H7 (cell line): Measurements from ENCODE around the gene UPP1. TPM values are rescaled to one million over a fixed set of nuclear protein-coding genes. Genes with fewer than 3 reads are reported as not detected.
"Not testable (repeated sequence)": the region's sequence is repeated elsewhere in the genome, so short reads cannot be mapped to it uniquely, and the experiment has no call there.

Experiments used
- DNase-seq: peaks from one replicate; pipeline ENCODE4 v3.0.0; 2012
- H3K27me3 ChIP-seq: 2 replicates; pipeline ENCODE4 v1.6.0; 2011; ENCODE audit warnings: mild to moderate bottlenecking, low read length; ENCODE audit not compliant: control insufficient read depth, insufficient read depth
- H3K36me3 ChIP-seq: replicated peaks from 2 replicates; pipeline ENCODE4 v1.5.1; 2011; ENCODE audit warnings: low read length; ENCODE audit not compliant: control insufficient read depth, insufficient read depth
- H3K4me3 ChIP-seq: 2 replicates; pipeline ENCODE4 v1.5.1; 2011; ENCODE audit warnings: low read depth, mild to moderate bottlenecking, control low read depth, low read length, moderate library complexity; ENCODE audit not compliant: insufficient read depth
- total RNA-seq: library from RNA; depleted of rRNA; stranded (reverse); fragments of >200 nt; shearing (Covaris generic); gene quantifications from 2 replicates; pipeline ENCODE4 v1.2.3, GENCODE V29; 2014

Gene UPP1
- total RNA-seq, 1 experiment from 2014 or later: 46.1 TPM

GRCh38 chr7:48074204-48074654 is 14.8 kb upstream of the UPP1 start:
- no peaks in the 10 kb centered on the region for H3K36me3 ChIP-seq
- H3K4me3 ChIP-seq: no peak overlapping the region
- no peaks in the 10 kb centered on the region for H3K27me3 ChIP-seq
- DNase-seq: no peak

DNA sequence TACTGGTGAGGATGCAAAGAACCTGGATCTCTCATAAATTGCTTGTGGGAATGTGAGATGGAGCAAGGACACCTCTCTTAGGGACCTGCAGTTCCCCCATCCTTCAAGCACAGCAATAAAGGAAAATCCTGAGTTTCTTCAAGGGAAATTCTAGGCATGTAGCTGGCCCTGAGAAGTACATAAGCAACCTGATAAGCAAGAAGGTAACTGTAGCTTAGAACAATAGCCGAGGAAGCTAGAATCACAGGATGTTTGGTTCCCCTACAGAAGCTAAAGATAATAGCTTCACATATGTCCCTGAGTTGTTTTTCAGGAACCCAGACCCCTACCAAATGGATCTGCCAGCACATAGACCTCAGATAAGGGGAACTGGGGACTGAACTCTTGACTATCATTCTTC is 11.6 kb upstream of the UPP1 start:
- no peaks in the 10 kb centered on the region for H3K27me3 ChIP-seq
- no peak for DNase-seq
- no peak overlapping the region for H3K4me3 ChIP-seq
- no peaks in the 10 kb centered on the region for H3K36me3 ChIP-seq

- H3K27me3 ChIP-seq: no peaks in the 10 kb centered on the region
- no peak overlapping the region for H3K4me3 ChIP-seq
- no peaks in the 10 kb centered on the region for H3K36me3 ChIP-seq
- no peak for DNase-seq
Measured at GRCh38 chr7:48078470-48078869, 10.6 kb upstream of the UPP1 start.

DNA sequence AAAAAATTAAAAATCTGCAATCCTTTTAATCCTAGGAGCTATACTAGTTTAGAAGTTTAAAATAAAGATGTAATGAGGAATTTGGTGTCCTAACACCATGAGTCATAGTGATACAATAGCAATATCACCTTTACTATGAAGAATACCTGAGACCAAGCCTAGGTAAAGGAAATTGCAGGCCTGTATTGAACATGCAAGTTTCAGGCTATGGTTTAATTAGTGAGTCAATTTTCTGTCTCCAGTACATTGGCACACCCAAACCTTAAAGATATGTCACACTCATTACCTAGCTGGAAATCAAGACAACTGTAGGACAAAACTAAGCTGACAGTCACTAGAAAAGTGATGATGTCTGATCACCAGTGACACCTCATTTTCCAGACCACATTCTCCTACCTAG is 6.7 kb upstream of the UPP1 start:
- not testable (repeated sequence) for DNase-seq, H3K4me3 ChIP-seq, H3K27me3 ChIP-seq, H3K36me3 ChIP-seq

DNA sequence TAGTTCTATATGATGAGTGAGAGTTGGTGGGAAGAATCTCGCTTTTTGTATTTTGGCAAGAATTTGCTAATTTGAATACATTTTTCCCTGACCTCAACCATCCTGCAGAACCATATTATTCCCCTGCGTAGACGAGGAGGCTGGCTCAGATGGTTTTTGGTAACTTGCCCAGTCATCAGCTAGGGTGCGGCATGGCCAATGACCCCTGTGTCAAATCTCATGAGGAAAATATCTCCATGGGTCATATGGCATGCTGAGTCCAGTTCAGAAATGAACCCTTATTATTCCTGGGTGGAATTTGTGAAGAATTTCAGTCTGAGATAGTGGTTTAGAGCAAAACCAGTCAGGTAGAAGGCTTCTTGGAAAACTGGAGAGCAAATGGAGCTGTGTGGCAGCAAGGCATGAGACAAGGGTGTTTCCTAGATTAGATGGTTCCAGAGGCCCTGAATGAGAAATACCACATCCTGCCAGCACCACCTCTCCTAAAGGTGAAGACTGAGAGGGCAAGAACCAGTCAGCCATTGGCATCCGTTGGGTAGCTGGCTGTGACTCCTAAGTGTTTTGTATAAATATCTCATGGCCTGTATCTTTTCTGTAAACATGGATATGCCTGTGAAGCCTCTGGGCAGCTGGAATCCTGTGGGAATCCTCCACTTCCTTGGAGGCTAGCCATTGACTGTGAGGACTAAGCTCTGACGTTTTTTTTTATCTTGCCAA is 5.8 kb upstream of the UPP1 start:
- no peak for DNase-seq
- Histone ChIP-seq H3K27me3 (no peaks in the 10 kb centered on the region), H3K36me3 (no peaks in the 10 kb centered on the region), H3K4me3 (no peak overlapping the region)

- no peak for DNase-seq
- H3K36me3 ChIP-seq: no peaks in the 10 kb centered on the region
- H3K4me3 ChIP-seq: no peak overlapping the region
- H3K27me3 ChIP-seq: no peaks in the 10 kb centered on the region
Measured at GRCh38 chr7:48084727-48085432, 4.2 kb upstream of the UPP1 start.

GRCh38 chr7:48085433-48085791 is 3.7 kb upstream of the UPP1 start:
- no peaks in the 10 kb centered on the region for H3K27me3 ChIP-seq
- H3K4me3 ChIP-seq: no peak overlapping the region
- no peaks in the 10 kb centered on the region for H3K36me3 ChIP-seq
- no peak for DNase-seq

DNA sequence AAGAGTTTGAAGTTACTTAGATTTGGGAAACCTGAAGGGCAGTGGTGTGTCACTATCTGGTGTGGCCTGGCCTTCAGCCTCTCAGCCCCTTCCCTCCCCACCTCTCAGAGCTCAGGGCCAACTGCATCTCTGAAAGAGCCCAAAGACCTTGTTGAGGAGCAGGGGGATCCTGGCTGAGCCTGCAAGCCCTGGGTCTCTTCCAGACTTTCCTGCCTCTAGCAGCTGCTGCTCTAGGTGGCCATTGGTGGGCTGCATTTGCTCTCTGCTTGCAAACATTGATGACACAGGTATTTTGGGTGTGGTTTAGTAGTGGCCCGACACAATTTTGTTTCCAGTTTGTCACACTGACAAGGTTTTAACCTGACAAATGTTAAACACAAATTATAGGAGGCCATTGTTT is 3.1 kb upstream of the UPP1 start:
- no peak for DNase-seq
- no peak overlapping the region for H3K4me3 ChIP-seq
- H3K27me3 ChIP-seq: no peaks in the 10 kb centered on the region
- no peaks in the 10 kb centered on the region for H3K36me3 ChIP-seq

DNA sequence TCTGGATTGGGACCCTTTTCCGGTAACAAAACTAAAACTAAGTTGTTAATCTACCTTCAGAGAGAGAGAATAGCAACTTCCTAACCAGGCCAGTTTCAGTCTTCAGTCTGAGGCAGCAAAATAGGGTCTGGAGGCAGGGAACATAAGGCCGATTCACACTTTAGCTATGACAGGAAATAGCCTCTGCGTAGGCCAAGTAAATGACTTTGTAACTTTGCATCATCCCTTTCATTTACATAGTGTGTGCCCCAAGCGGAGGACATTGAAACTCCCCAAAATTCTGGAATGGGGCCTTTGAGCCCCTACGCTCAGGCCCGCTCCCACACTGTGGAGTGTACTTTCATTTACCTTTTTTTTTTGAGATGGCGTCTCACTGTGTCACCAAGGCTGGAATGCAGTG is 1.7 kb upstream of the UPP1 start:
- Histone ChIP-seq H3K36me3 (peaks cover 7% of the 10 kb centered on the region), H3K27me3 (no peaks in the 10 kb centered on the region), H3K4me3 (no peak overlapping the region)
- no peak for DNase-seq

GRCh38 chr7:48088559-48089045 is 463 bp upstream of the UPP1 start:
- DNase-seq: peak; percentile 76

GRCh38 chr7:48090095-48090805 is 1.2 kb downstream of the UPP1 start:
- peak; percentile 52 for DNase-seq
- Histone ChIP-seq H3K4me3 (peak overlapping the region; percentile 79), H3K27me3 (no peaks in the 10 kb centered on the region), H3K36me3 (peaks cover 17% of the 10 kb centered on the region)

More at GRCh38 chr7:48088559-48089045, 463 bp upstream of the UPP1 start:
- Histone ChIP-seq H3K36me3 (peaks cover 12% of the 10 kb centered on the region), H3K4me3 (peak overlapping the region; percentile 79), H3K27me3 (no peaks in the 10 kb centered on the region)

GRCh38 chr7:48091506-48092433 is 2.7 kb downstream of the UPP1 start:
- H3K4me3 ChIP-seq: no peak overlapping the region
- H3K27me3 ChIP-seq: no peaks in the 10 kb centered on the region
- no peak for DNase-seq
- H3K36me3 ChIP-seq: peaks cover 23% of the 10 kb centered on the region

GRCh38 chr7:48094861-48095293 is 5.8 kb downstream of the UPP1 start:
- Histone ChIP-seq H3K27me3 (no peaks in the 10 kb centered on the region), H3K36me3 (peaks cover 32% of the 10 kb centered on the region), H3K4me3 (no peak overlapping the region)
- DNase-seq: no peak

DNA sequence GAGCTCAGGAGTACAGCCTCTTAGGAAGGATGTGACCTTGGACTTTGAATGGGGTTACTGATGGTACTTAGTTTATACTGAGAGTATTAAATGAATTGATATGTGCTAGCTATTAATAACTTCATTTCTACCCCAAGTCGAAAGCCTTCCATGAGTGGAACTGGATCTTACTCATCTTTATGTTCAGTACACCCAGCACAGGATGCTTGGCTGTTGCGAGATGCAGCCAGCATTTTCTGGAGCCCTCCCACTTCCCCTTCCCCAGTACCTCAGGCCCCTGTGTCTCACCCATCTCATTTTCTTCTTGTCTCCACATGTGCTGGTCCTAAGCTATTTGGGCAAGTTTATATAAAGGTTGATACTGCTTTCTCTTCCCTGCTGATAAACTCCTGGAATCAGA is 7.2 kb downstream of the UPP1 start:
- DNase-seq: no peak
- H3K27me3 ChIP-seq: no peaks in the 10 kb centered on the region
- H3K4me3 ChIP-seq: no peak overlapping the region
- H3K36me3 ChIP-seq: peaks cover 33% of the 10 kb centered on the region
